Spleen (tissue), 11 donors: Measurements from ENCODE around the gene ICOS. TPM values are rescaled to one million over a fixed set of nuclear protein-coding genes. Genes with fewer than 3 reads are reported as not detected.
A peak's percentile ranks its signal among the peaks of the same experiment; 100 is the strongest.

Experiments
- DNase-seq: peaks from one replicate; pipeline ENCODE4 v3.0.0-alpha.2; 2020
- H3K27ac ChIP-seq, 8 donors: fragments of 200-600 bp; sonication (generic) in 7 of 8; 1 replicate in 4 of 8; 2 replicates in 4 of 8; pipeline versions ENCODE4 v1.5.0 to v1.8.0; 2016 to 2021; ENCODE audit warnings: inconsistent platforms in 4 of 8, mild to moderate bottlenecking in 4 of 8, moderate library complexity in 1 of 8
- H3K27me3 ChIP-seq, 7 donors: fragments of 200-600 bp; sonication (generic) in 6 of 7; replicated peaks in 1 of 7; 1 replicate in 4 of 7; 2 replicates in 3 of 7; pipeline versions ENCODE4 v1.5.0 to v1.8.0; 2016 to 2021; ENCODE audit warnings: inconsistent platforms in 3 of 7, mild to moderate bottlenecking in 1 of 7
- H3K36me3 ChIP-seq, 6 donors: fragments of 200-600 bp; sonication (generic) in 5 of 6; 1 replicate in 4 of 6; 2 replicates in 2 of 6; pipeline versions ENCODE4 v1.5.0 to v1.8.0; 2016 to 2021; ENCODE audit warnings: inconsistent platforms in 2 of 6
- H3K4me1 ChIP-seq, 6 donors: fragments of 200-600 bp; sonication (generic) in 5 of 6; 1 replicate in 3 of 6; 2 replicates in 3 of 6; pipeline versions ENCODE4 v1.5.0 to v1.8.0; 2016 to 2021; ENCODE audit warnings: inconsistent platforms in 3 of 6
- H3K4me3 ChIP-seq, 8 donors: fragments of 200-600 bp; sonication (generic) in 7 of 8; 1 replicate in 4 of 8; 2 replicates in 4 of 8; pipeline versions ENCODE4 v1.5.0 to v1.8.0; 2016 to 2021; ENCODE audit warnings: inconsistent platforms in 4 of 8, mild to moderate bottlenecking in 4 of 8, moderate library complexity in 2 of 8
- H3K9me3 ChIP-seq, 8 donors: fragments of 200-600 bp; sonication (generic) in 7 of 8; 1 replicate in 4 of 8; 2 replicates in 4 of 8; pipeline versions ENCODE4 v1.5.0 to v1.8.0; 2016 to 2021; ENCODE audit warnings: inconsistent platforms in 4 of 8
- CTCF ChIP-seq, 11 experiments: fragments of 200-600 bp in 7 of 11; fragments of 450-650 bp in 4 of 11; sonication (generic) in 4 of 11; IDR thresholded peaks in 8 of 11; conservative IDR thresholded peaks in 3 of 11; 1 replicate in 7 of 11; 2 replicates in 4 of 11; pipeline versions ENCODE4 v1.4.0 to v1.8.0; 2016 to 2021; ENCODE audit warnings: antibody characterized with exemption in 11 of 11, inconsistent platforms in 4 of 11, mild to moderate bottlenecking in 1 of 11
- POLR2A ChIP-seq, 3 donors: fragments of 450-650 bp; IDR thresholded peaks; one replicate each; pipeline ENCODE4 v1.5.1; 2017; ENCODE audit warnings: antibody characterized with exemption in 3 of 3, mild to moderate bottlenecking in 1 of 3
- POLR2AphosphoS5 ChIP-seq, 3 donors: sonication (generic); formaldehyde crosslinking; IDR thresholded peaks; one replicate each; pipeline ENCODE4 v1.5.1; 2017; ENCODE audit warnings: antibody characterized with exemption in 3 of 3
- WGBS, 5 donors: extraction: QIAGEN DNeasy Blood & Tissue Kit in 3 of 5; methylation state at CpG; one replicate each; pipeline versions ENCODE4 v1.1.5 to v1.1.7; 2013 to 2018; 5-methylcytosine and 5-hydroxymethylcytosine counted together
- intact Hi-C: fragments of 100-400 bp; cut with DNase I; formaldehyde crosslinking; loops from one replicate; pipeline ENCODE4 v1.15.0; 2023; ENCODE audit warnings: low total_unique reads
- polyA plus RNA-seq, 3 donors: library from polyadenylated mRNA; stranded (reverse); fragments of 200-250 nt; gene quantifications; one replicate each; pipeline ENCODE4 v1.2.1, GENCODE V29; 2013
- total RNA-seq, 7 donors: library from RNA; depleted of rRNA in 3 of 7; stranded (reverse); fragments of >200 nt in 3 of 7; fragmentation: NEBNext Ultra II Directional in 4 of 7; extraction: Animal tissue kit (Norgen Biotek cat#: 25700) in 4 of 7; gene quantifications; one replicate each; pipeline versions ENCODE4 v1.1.0 to v1.2.1, GENCODE V29; 2016 to 2021
- donor health status: healthy with polysubstance abuse.
- donor health status: DM: no; HTN: no; CAD: no; lungs with moderate emphysema.
- donor health status: DM: no; HTN: no; CAD: no.
- donor health status: Bipolar disorder and iron deficiency.
- donor health status: healthy.
- donor health status: DM: no; HTN: no; CAD: no.
- donor health status: DM: yes; HTN: yes; CAD: no.

The ICOS gene
- total and polyA plus RNA-seq, 10 donors = 1.2 to 5.0 (median 3.6) TPM

DNA sequence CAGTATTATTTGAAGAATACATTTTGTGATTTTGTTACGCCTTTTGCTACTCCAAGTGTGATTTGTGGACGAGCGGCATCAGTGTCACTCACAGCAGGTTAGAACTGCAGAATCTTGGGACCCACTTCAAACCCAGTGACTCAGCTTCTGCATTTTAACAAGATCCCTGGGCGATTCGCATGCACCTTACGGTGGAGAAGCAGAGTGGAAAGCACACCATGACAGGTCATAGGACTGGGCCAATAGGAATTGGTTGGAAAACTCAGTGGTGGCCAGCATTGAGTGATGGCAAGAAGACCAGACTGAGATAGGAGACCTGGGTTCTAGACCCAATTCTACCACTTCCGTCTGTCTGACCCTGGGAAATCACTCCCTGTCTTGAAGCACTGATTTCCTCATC is 42.7 kb upstream of the ICOS start:
- Histone ChIP-seq H3K4me1 (peaks cover 0 to 34% (median 13%) of the 10 kb centered on the region in 6 donors), H3K9me3 (no peaks in the 10 kb centered on the region), H3K4me3 (no peak overlapping the region), H3K27ac (no peak overlapping the region), H3K36me3 (no peaks in the 10 kb centered on the region), H3K27me3 (no peaks in the 10 kb centered on the region)
- 90 to 96% (median 93%) methylated on average over 7 of the region's 7 CpGs for WGBS, 5 donors
- intact Hi-C loops = no loop called here
- TF ChIP-seq CTCF (IDR thresholded peaks at IDR 0.05 in 8 of 11, conservative IDR thresholded peaks at IDR 0.05 in 3 of 11) (no peak), POLR2AphosphoS5 (IDR thresholded peaks at IDR 0.05) (no peak)
- no peak for DNase-seq

GRCh38 chr2:203894262-203894661 is 42.3 kb upstream of the ICOS start:
- Histone ChIP-seq H3K9me3 (no peaks in the 10 kb centered on the region), H3K4me3 (no peak overlapping the region), H3K27me3 (no peaks in the 10 kb centered on the region), H3K27ac (no peak overlapping the region), H3K4me1 (peaks cover 0 to 34% (median 13%) of the 10 kb centered on the region in 6 donors), H3K36me3 (no peaks in the 10 kb centered on the region)
- DNase-seq = no peak
- intact Hi-C loops = no loop called here
- TF ChIP-seq POLR2A (IDR thresholded peaks at IDR 0.05) (no peak), CTCF (IDR thresholded peaks at IDR 0.05 in 8 of 11, conservative IDR thresholded peaks at IDR 0.05 in 3 of 11) (no peak), POLR2AphosphoS5 (IDR thresholded peaks at IDR 0.05) (no peak)
- 69 to 81% (median 77%) methylated on average over 1 of the region's 1 CpG for WGBS, 5 donors

GRCh38 chr2:203897544-203897943 is 39.0 kb upstream of the ICOS start:
- no peak for TF ChIP-seq POLR2A (IDR thresholded peaks at IDR 0.05)
- TF ChIP-seq CTCF (IDR thresholded peaks at IDR 0.05 in 8 of 11, conservative IDR thresholded peaks at IDR 0.05 in 3 of 11) = no peak
- TF ChIP-seq POLR2AphosphoS5 (IDR thresholded peaks at IDR 0.05) = no peak
- WGBS, 5 donors = 16 to 44% (median 33%) methylated on average over 2 of the region's 2 CpGs
- Histone ChIP-seq H3K27ac (peak overlapping the region in 4 of 8 donors; percentile 19 to 69 (median 60)), H3K36me3 (no peaks in the 10 kb centered on the region), H3K9me3 (peaks cover 8 to 23% (median 16%) of the 10 kb centered on the region in 8 donors), H3K4me3 (no peak overlapping the region), H3K4me1 (peaks cover 0 to 22% (median 13%) of the 10 kb centered on the region in 6 donors), H3K27me3 (no peaks in the 10 kb centered on the region)
- no peak for DNase-seq
- intact Hi-C loops = no loop called here

- WGBS, 5 donors = 78 to 86% (median 85%) methylated on average over 2 of the region's 2 CpGs
- peaks cover 10 to 34% (median 27%) of the 10 kb centered on the region in 8 donors for H3K9me3 ChIP-seq
- no peaks in the 10 kb centered on the region for H3K36me3 ChIP-seq
- H3K27ac ChIP-seq = peak overlapping the region in 1 of 8 donors; percentile 69
- H3K27me3 ChIP-seq = no peaks in the 10 kb centered on the region
- H3K4me3 ChIP-seq = no peak overlapping the region
- DNase-seq = no peak
- TF ChIP-seq POLR2AphosphoS5 (IDR thresholded peaks at IDR 0.05) (no peak), POLR2A (IDR thresholded peaks at IDR 0.05) (no peak), CTCF (IDR thresholded peaks at IDR 0.05 in 8 of 11, conservative IDR thresholded peaks at IDR 0.05 in 3 of 11) (no peak)
- H3K4me1 ChIP-seq = peaks cover 0 to 22% (median 13%) of the 10 kb centered on the region in 6 donors
- intact Hi-C loops = no loop called here
These were observed 37.9 kb upstream of the ICOS start for GRCh38 chr2:203898657-203899056.
